Panc1 (cell line): ENCODE results near the gene MR1. TPM values are rescaled to one million over a fixed set of nuclear protein-coding genes. Genes with fewer than 3 reads are reported as not detected.
"Not testable (repeated sequence)": the region's sequence is repeated elsewhere in the genome, so short reads cannot be mapped to it uniquely, and the experiment has no call there.

ENCODE experiments used
- ATAC-seq: fragments of 200-7000 bp; cut with Tn5 transposase; 2 replicates; pipeline ENCODE4 v1.9.1; 2020; ENCODE audit warnings: mild to moderate bottlenecking, moderate library complexity
- BruUV-seq: library from RNA; stranded (reverse); fragments of 400-500 nt; replicated peaks from 2 replicates; lab custom pipeline; 2021; lab: Mats Ljungman, UMichigan
- CTCF ChIA-PET: fragments of 300-600 bp; sonication (Branson Sonifier 250); formaldehyde crosslinking; loops from one replicate; lab custom pipeline; 2022; ENCODE audit warnings: antibody characterized with exemption; lab: Charles Lee
- POLR2A ChIA-PET: fragments of 300-600 bp; sonication (Branson Sonifier 250); formaldehyde crosslinking; loops from one replicate; lab custom pipeline; 2022; ENCODE audit warnings: antibody characterized with exemption; lab: Charles Lee
- DNase-seq: peaks from one replicate; pipeline ENCODE4 v3.0.0-alpha.2; 2010; ENCODE audit warnings: low read depth, low spot score
- H3K27ac ChIP-seq: 2 replicates; pipeline ENCODE4 v1.5.1; 2011; ENCODE audit warnings: mild to moderate bottlenecking, low read length, inconsistent platforms
- H3K27me3 ChIP-seq: fragments of 200-500 bp; sonication (Bioruptor generic); 2 replicates; pipeline ENCODE4 v1.6.0; 2014; ENCODE audit warnings: low read length, inconsistent platforms; ENCODE audit not compliant: control insufficient read depth, insufficient read depth
- H3K36me3 ChIP-seq: fragments of 200-500 bp; sonication (Bioruptor generic); 2 replicates; pipeline ENCODE4 v1.5.1; 2014; ENCODE audit warnings: inconsistent platforms, mild to moderate bottlenecking, low read length, moderate library complexity; ENCODE audit not compliant: control insufficient read depth, insufficient read depth
- H3K4me1 ChIP-seq: 2 replicates; pipeline ENCODE4 v1.5.1; 2011; ENCODE audit warnings: inconsistent platforms, mild to moderate bottlenecking, low read length, moderate library complexity; ENCODE audit not compliant: control insufficient read depth, insufficient read depth
- H3K4me3 ChIP-seq, 2 experiments: 2 replicates each; pipeline ENCODE4 v1.5.1; 2011 to 2012; ENCODE audit warnings: low read depth in 2 of 2, low read length in 2 of 2, mild to moderate bottlenecking in 2 of 2, inconsistent platforms in 1 of 2, moderate library complexity in 1 of 2
- H3K9me3 ChIP-seq: fragments of 200-500 bp; sonication (Bioruptor generic); 2 replicates; pipeline ENCODE4 v1.5.1; 2014; ENCODE audit warnings: low read depth, mild to moderate bottlenecking, inconsistent platforms, low read length, moderate library complexity; ENCODE audit not compliant: control insufficient read depth, insufficient read depth
- CTCF ChIP-seq: fragments of 450-650 bp; IDR thresholded peaks from 2 replicates; pipeline ENCODE4 v1.5.1; 2017; ENCODE audit warnings: mild to moderate bottlenecking
- POLR2AphosphoS5 ChIP-seq: IDR thresholded peaks from 2 replicates; pipeline ENCODE4 v1.6.1; 2012; ENCODE audit warnings: mild to moderate bottlenecking, low read depth, low read length, moderate library complexity
- SIN3A ChIP-seq: IDR thresholded peaks from 2 replicates; pipeline ENCODE4 v1.6.1; 2012; ENCODE audit warnings: low read depth, mild to moderate bottlenecking, low read length, moderate library complexity, borderline replicate concordance; ENCODE audit not compliant: insufficient read depth
- TCF7L2 ChIP-seq: IDR thresholded peaks from 2 replicates; pipeline ENCODE4 v1.6.1; 2011; ENCODE audit warnings: mild to moderate bottlenecking, low read depth, low read length, inconsistent platforms
- in situ Hi-C: cut with HindIII; loops from 2 replicates; pipeline ENCODE4 v1.10.0; 2016; ENCODE audit warnings: low sequenced_read_pairs, low pct_unique_long_range_greater_than_20kb
- intact Hi-C: fragments of 100-400 bp; cut with micrococcal nuclease; formaldehyde crosslinking; loops from one replicate; pipeline ENCODE4 v1.10.0; 2022; ENCODE audit not compliant: unreplicated experiment
- total RNA-seq: library from RNA; stranded (reverse); gene quantifications from one replicate; pipeline ENCODE4 v1.2.1, GENCODE V29; 2021; ENCODE audit not compliant: unreplicated experiment
- TF ChIP-seq, protein P1 (sequence below), 2 experiments: IDR thresholded peaks; 2 replicates each; pipeline ENCODE4 v1.6.1; 2011 to 2012; ENCODE audit warnings: low read depth in 2 of 2, control low read depth in 1 of 2, low read length in 1 of 2, mild to moderate bottlenecking in 1 of 2, moderate library complexity in 1 of 2; ENCODE audit not compliant: insufficient read depth in 1 of 2

The MR1 gene
- total RNA-seq, 1 experiment from 2014 or later, result 3.9 TPM

DNA sequence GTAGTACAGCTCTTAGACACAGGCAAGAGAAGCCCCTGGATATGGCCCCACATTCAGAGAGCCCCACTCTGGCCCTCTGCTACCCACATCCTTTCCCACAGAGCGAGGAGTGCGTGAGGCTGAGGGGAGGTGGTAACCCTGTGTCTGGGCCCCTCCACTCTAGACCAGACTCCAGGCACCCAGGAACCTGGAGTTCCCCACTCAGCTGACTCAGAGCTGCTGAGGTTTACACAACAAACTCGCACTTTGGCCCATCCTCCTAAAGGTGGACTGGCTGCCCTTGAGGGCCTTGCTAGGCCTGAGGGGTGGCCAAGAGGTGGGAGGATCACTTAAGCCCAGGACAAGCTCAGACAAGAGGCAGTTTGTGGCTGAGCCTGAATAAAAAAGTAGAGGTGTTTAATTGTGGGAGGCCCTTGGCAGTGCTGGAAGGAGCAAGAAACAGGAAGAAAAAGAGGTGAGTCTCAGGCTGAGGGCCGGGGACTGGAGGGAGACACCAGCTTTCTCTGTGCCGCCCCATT is 10.7 kb downstream of the MR1 start:
- Histone ChIP-seq H3K27ac (peak overlapping the region; percentile 44; the same call in 1 of the 2 replicates), H3K36me3 (no peaks in the 10 kb centered on the region), H3K9me3 (no peaks in the 10 kb centered on the region), H3K27me3 (no peaks in the 10 kb centered on the region), H3K4me1 (peaks cover 4% of the 10 kb centered on the region; the same call in 1 of the 2 replicates), H3K4me3 (no peak overlapping the region)
- intact Hi-C loops (no loop called here), in situ Hi-C loops (no loop called here)
- ChIA-PET POLR2A (no interaction called here), CTCF (interaction anchor here (0.6 kb wide), 1 partner anchor 144 kb away, joined by 3 read pairs; no protein-coding TSS in a partner anchor)
- DNase-seq (no peak), ATAC-seq (peak; percentile 81)
- TF ChIP-seq POLR2AphosphoS5 (no peak), SIN3A (no peak), TCF7L2 (no peak)
- TF ChIP-seq, protein P1, sequence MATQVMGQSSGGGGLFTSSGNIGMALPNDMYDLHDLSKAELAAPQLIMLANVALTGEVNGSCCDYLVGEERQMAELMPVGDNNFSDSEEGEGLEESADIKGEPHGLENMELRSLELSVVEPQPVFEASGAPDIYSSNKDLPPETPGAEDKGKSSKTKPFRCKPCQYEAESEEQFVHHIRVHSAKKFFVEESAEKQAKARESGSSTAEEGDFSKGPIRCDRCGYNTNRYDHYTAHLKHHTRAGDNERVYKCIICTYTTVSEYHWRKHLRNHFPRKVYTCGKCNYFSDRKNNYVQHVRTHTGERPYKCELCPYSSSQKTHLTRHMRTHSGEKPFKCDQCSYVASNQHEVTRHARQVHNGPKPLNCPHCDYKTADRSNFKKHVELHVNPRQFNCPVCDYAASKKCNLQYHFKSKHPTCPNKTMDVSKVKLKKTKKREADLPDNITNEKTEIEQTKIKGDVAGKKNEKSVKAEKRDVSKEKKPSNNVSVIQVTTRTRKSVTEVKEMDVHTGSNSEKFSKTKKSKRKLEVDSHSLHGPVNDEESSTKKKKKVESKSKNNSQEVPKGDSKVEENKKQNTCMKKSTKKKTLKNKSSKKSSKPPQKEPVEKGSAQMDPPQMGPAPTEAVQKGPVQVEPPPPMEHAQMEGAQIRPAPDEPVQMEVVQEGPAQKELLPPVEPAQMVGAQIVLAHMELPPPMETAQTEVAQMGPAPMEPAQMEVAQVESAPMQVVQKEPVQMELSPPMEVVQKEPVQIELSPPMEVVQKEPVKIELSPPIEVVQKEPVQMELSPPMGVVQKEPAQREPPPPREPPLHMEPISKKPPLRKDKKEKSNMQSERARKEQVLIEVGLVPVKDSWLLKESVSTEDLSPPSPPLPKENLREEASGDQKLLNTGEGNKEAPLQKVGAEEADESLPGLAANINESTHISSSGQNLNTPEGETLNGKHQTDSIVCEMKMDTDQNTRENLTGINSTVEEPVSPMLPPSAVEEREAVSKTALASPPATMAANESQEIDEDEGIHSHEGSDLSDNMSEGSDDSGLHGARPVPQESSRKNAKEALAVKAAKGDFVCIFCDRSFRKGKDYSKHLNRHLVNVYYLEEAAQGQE (IDR thresholded peaks at IDR 0.05; ENCODE audit: insufficient read depth in 1 of 2, low read depth in 2 of 2, low read length in 1 of 2), result no peak
- BruUV-seq, result no TSS peak

GRCh38 chr1:181045946-181046345 is 12.2 kb downstream of the MR1 start:
- POLR2A ChIA-PET, in situ Hi-C loops, H3K4me1 ChIP-seq, H3K4me3 ChIP-seq, BruUV-seq, DNase-seq, H3K36me3 ChIP-seq, H3K27me3 ChIP-seq, intact Hi-C loops, H3K27ac ChIP-seq, ATAC-seq, H3K9me3 ChIP-seq: not testable (repeated sequence)
- CTCF ChIA-PET, result interaction anchor here (0.6 kb wide), 1 partner anchor 8 kb away, joined by 4 read pairs; no protein-coding TSS in a partner anchor

GRCh38 chr1:181049378-181049777 is 15.6 kb downstream of the MR1 start:
- no peak overlapping the region for H3K4me3 ChIP-seq
- no peaks in the 10 kb centered on the region for H3K27me3 ChIP-seq
- H3K4me1 ChIP-seq, result no peaks in the 10 kb centered on the region; the same call in 1 of the 2 replicates
- POLR2A ChIA-PET, result no interaction called here
- no peak for ATAC-seq
- intact Hi-C loops, result no loop called here
- no peaks in the 10 kb centered on the region for H3K36me3 ChIP-seq
- H3K9me3 ChIP-seq, result no peaks in the 10 kb centered on the region
- no peak overlapping the region for H3K27ac ChIP-seq
- DNase-seq, result no peak
- TF ChIP-seq, protein P1 (IDR thresholded peaks at IDR 0.05; ENCODE audit: insufficient read depth in 1 of 2, low read depth in 2 of 2, low read length in 1 of 2), result no peak
- no peak for TF ChIP-seq TCF7L2
- no peak for TF ChIP-seq SIN3A
- TF ChIP-seq POLR2AphosphoS5, result no peak
- no peak for TF ChIP-seq CTCF
- no TSS peak for BruUV-seq
- CTCF ChIA-PET, result no interaction called here
- in situ Hi-C loops, result no loop called here
